HepG2 (cell line): ENCODE measurements around the gene MYH10. TPM values are rescaled to one million over a fixed set of nuclear protein-coding genes. Genes with fewer than 3 reads are reported as not detected.
A peak's percentile ranks its signal among the peaks of the same experiment; 100 is the strongest.

Source experiments
- AGO2 ChIP-seq: fragments of 200-400 bp; formaldehyde crosslinking; optimal IDR thresholded peaks from 2 replicates; pipeline ENCODE3; 2017; ENCODE audit warnings: mild to moderate bottlenecking, low read depth, low read length, moderate library complexity
- ARNT ChIP-seq: fragments of 450-650 bp; IDR thresholded peaks from 2 replicates; pipeline ENCODE4 v1.6.1; 2017
- ATF1 ChIP-seq: IDR thresholded peaks from 2 replicates; pipeline ENCODE4 v1.6.1; 2016; ENCODE audit warnings: mild to moderate bottlenecking, control low read depth
- CBFB ChIP-seq: sonication (generic); formaldehyde crosslinking; IDR thresholded peaks from 2 replicates; pipeline ENCODE4 v1.4.0; 2020; ENCODE audit warnings: missing genetic modification reagents
- HCFC1 ChIP-seq: fragments of 150-350 bp; IDR thresholded peaks from 2 replicates; pipeline ENCODE4 v1.6.1; 2014; ENCODE audit warnings: low read depth, low read length
- HDAC6 ChIP-seq: fragments of 200-600 bp; sonication (generic); IDR thresholded peaks from 2 replicates; pipeline ENCODE4 v1.7.0; 2017; ENCODE audit warnings: mild to moderate bottlenecking, antibody characterized with exemption, low read length, low read depth
- KLF12 ChIP-seq: sonication (generic); formaldehyde crosslinking; IDR thresholded peaks from 2 replicates; pipeline ENCODE4 v1.4.0; 2020; ENCODE audit warnings: missing genetic modification reagents, borderline replicate concordance
- MXD3 ChIP-seq: IDR thresholded peaks from 2 replicates; pipeline ENCODE4 v1.6.1; 2016; ENCODE audit warnings: mild to moderate bottlenecking, missing biosample characterization, missing genetic modification reagents
- NAIF1 ChIP-seq: sonication (generic); formaldehyde crosslinking; IDR thresholded peaks from 2 replicates; pipeline ENCODE4 v1.5.0; 2020; ENCODE audit warnings: mild to moderate bottlenecking, missing genetic modification reagents, borderline replicate concordance
- NBN ChIP-seq: fragments of 450-650 bp; conservative IDR thresholded peaks from 2 replicates; pipeline ENCODE4 v1.6.1; 2017
- PBX3 ChIP-seq: sonication (generic); formaldehyde crosslinking; IDR thresholded peaks from 2 replicates; pipeline ENCODE4 v1.8.1; 2023; ENCODE audit warnings: missing genetic modification reagents, inconsistent platforms, borderline replicate concordance
- RFXANK ChIP-seq: IDR thresholded peaks from 2 replicates; pipeline ENCODE4 v1.6.1; 2016
- SAP130 ChIP-seq: IDR thresholded peaks from 2 replicates; pipeline ENCODE4 v1.6.1; 2016; ENCODE audit warnings: low read depth
- YEATS2 ChIP-seq: sonication (generic); formaldehyde crosslinking; IDR thresholded peaks from 2 replicates; pipeline ENCODE4 v1.4.0; 2020; ENCODE audit warnings: missing genetic modification reagents, borderline replicate concordance
- ZBTB26 ChIP-seq: IDR thresholded peaks from 2 replicates; pipeline ENCODE4 v1.6.1; 2016; ENCODE audit warnings: missing compliant biosample characterization, missing genetic modification reagents, borderline replicate concordance
- ZNF142 ChIP-seq: sonication (generic); formaldehyde crosslinking; IDR thresholded peaks from 2 replicates; pipeline ENCODE4 v1.4.0; 2020; ENCODE audit warnings: missing genetic modification reagents
- ZNF20 ChIP-seq: sonication (generic); formaldehyde crosslinking; IDR thresholded peaks from 2 replicates; pipeline ENCODE4 v1.4.0; 2020; ENCODE audit warnings: mild to moderate bottlenecking, moderate library complexity, missing genetic modification reagents
- ZNF343 ChIP-seq: sonication (generic); formaldehyde crosslinking; IDR thresholded peaks from 2 replicates; pipeline ENCODE4 v1.4.0; 2020; ENCODE audit warnings: mild to moderate bottlenecking, missing genetic modification reagents
- ZNF430 ChIP-seq: sonication (generic); formaldehyde crosslinking; IDR thresholded peaks from 2 replicates; pipeline ENCODE4 v1.9.0; 2021; ENCODE audit warnings: mild to moderate bottlenecking, missing genetic modification reagents
- ZNF556 ChIP-seq: sonication (generic); formaldehyde crosslinking; IDR thresholded peaks from 2 replicates; pipeline ENCODE4 v1.4.0; 2020; ENCODE audit warnings: mild to moderate bottlenecking, missing genetic modification reagents, borderline replicate concordance
- ZNF580 ChIP-seq: IDR thresholded peaks from 2 replicates; pipeline ENCODE4 v1.6.1; 2016; ENCODE audit warnings: low read depth, borderline replicate concordance
- ZNF788 ChIP-seq: sonication (generic); formaldehyde crosslinking; IDR thresholded peaks from 2 replicates; pipeline ENCODE4 v1.5.0; 2020; ENCODE audit warnings: mild to moderate bottlenecking, missing genetic modification reagents, borderline replicate concordance
- polyA plus RNA-seq, 8 experiments: library from polyadenylated mRNA; depleted of rRNA in 3 of 8; stranded (reverse) in 7 of 8; unstranded in 1 of 8; fragments of >200 nt; fragmentation: Illumina TruSeq in 4 of 8; extraction: Trizol in 4 of 8; gene quantifications; 2 replicates each; pipeline versions ENCODE4 v1.2.1 to v1.2.3, GENCODE V29; 2011 to 2016; ENCODE audit warnings: low read depth in 4 of 8, missing spikeins in 1 of 8, mixed read lengths in 1 of 8; ENCODE audit not compliant: insufficient read depth in 1 of 8
- total RNA-seq, 5 experiments: library from RNA; depleted of rRNA; stranded (reverse); fragments of >200 nt; fragmentation: Illumina TruSeq; extraction: Trizol; gene quantifications; 2 replicates each; pipeline ENCODE4 v1.2.3, GENCODE V29; 2016; ENCODE audit warnings: low read depth in 1 of 5

MYH10 gene
- total and polyA plus RNA-seq, 2 of the 13 experiments (the other 11 are each of a cell fraction or from before 2014, with no cell fraction given) = 43.4 to 68.6 TPM

GRCh38 chr17:8630802-8631553 lies 453 bp upstream of the MYH10 start (continued):
- TF ChIP-seq YEATS2 (CRISPR knock-in tag) (no peak), ZNF556 (CRISPR knock-in tag) (peak; percentile 54; the same call in 1 of the 2 replicates), KLF12 (CRISPR knock-in tag) (no peak), ZNF430 (no peak), SAP130 (peak; percentile 82), CBFB (CRISPR knock-in tag) (peak; percentile 47; the same call in 1 of the 2 replicates), HCFC1 (no peak), AGO2 (peak; percentile 60), ZNF580 (CRISPR knock-in tag) (peak; percentile 44; the same call in 1 of the 2 replicates), NBN (no peak), ZNF343 (CRISPR knock-in tag) (no peak), ZBTB26 (CRISPR knock-in tag) (0 out of 2 replicates have a peak, but pooled peaks have one; percentile 19), NAIF1 (CRISPR knock-in tag) (no peak), ZNF142 (CRISPR knock-in tag) (no peak; the same call in 1 of the 2 replicates), PBX3 (CRISPR knock-in tag) (peak; percentile 92; the same call in 1 of the 2 replicates), HDAC6 (no peak), ATF1 (0 out of 2 replicates have a peak, but pooled peaks have one; percentile 37), MXD3 (CRISPR knock-in tag) (peak; percentile 52), RFXANK (no peak), ZNF20 (CRISPR knock-in tag) (no peak), ZNF788 (CRISPR knock-in tag) (peak; percentile 77; the same call in 1 of the 2 replicates), ARNT (no peak)
